ENCODE data around the gene HSPA1L.
"Not testable (repeated sequence)": the region's sequence is repeated elsewhere in the genome, so short reads cannot be mapped to it uniquely, and the experiment has no call there.

DNA sequence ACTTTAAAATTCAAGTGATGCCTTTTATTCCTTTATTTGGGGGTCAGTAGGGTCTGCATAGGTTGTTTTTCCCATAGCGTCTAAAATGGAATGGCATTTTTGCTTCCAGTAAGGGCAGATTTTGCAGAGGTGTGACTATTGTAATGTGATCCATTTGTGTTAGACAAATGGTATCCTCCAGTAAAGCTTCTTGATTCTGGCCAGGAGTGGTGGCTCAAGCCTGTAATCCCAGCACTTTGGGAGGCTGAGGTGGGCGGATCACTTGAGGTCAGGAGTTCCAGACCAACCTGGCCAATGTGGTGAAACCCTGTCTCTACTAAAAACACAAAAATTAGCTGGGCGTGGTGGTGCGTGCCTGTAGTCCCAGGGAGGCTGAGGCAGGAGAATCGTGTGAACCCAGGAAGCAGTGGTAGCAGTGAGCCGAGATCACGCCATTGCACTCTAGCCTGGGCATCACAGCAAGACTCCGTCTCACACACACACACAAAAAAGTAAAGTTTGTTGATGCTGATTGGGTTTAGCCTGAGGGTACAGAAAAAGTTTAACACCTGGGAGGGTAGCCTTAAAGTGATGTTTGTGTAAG, 2.9 kb upstream of the HSPA1L start:
- TF ChIP-seq, protein P1, sequence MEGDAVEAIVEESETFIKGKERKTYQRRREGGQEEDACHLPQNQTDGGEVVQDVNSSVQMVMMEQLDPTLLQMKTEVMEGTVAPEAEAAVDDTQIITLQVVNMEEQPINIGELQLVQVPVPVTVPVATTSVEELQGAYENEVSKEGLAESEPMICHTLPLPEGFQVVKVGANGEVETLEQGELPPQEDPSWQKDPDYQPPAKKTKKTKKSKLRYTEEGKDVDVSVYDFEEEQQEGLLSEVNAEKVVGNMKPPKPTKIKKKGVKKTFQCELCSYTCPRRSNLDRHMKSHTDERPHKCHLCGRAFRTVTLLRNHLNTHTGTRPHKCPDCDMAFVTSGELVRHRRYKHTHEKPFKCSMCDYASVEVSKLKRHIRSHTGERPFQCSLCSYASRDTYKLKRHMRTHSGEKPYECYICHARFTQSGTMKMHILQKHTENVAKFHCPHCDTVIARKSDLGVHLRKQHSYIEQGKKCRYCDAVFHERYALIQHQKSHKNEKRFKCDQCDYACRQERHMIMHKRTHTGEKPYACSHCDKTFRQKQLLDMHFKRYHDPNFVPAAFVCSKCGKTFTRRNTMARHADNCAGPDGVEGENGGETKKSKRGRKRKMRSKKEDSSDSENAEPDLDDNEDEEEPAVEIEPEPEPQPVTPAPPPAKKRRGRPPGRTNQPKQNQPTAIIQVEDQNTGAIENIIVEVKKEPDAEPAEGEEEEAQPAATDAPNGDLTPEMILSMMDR (IDR thresholded peaks at IDR 0.05; ENCODE audit: low read depth, low read length, missing input control), result not testable (repeated sequence)
- TF ChIP-seq, protein P2, sequence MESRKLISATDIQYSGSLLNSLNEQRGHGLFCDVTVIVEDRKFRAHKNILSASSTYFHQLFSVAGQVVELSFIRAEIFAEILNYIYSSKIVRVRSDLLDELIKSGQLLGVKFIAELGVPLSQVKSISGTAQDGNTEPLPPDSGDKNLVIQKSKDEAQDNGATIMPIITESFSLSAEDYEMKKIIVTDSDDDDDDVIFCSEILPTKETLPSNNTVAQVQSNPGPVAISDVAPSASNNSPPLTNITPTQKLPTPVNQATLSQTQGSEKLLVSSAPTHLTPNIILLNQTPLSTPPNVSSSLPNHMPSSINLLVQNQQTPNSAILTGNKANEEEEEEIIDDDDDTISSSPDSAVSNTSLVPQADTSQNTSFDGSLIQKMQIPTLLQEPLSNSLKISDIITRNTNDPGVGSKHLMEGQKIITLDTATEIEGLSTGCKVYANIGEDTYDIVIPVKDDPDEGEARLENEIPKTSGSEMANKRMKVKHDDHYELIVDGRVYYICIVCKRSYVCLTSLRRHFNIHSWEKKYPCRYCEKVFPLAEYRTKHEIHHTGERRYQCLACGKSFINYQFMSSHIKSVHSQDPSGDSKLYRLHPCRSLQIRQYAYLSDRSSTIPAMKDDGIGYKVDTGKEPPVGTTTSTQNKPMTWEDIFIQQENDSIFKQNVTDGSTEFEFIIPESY (IDR thresholded peaks at IDR 0.05), result not testable (repeated sequence)
- peak in 1 of 2 donors; percentile 36 for TF ChIP-seq RXRA (IDR thresholded peaks at IDR 0.05)
- TF ChIP-seq, protein P3, sequence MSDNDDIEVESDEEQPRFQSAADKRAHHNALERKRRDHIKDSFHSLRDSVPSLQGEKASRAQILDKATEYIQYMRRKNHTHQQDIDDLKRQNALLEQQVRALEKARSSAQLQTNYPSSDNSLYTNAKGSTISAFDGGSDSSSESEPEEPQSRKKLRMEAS (IDR thresholded peaks at IDR 0.05), result not testable (repeated sequence)
- not testable (repeated sequence) for TF ChIP-seq RAD21 (IDR thresholded peaks at IDR 0.05); FOXA1 (IDR thresholded peaks at IDR 0.05); GABPA (IDR thresholded peaks at IDR 0.05 in 1 of 2, conservative IDR thresholded peaks at IDR 0.05 in 1 of 2); EGR1 (IDR thresholded peaks at IDR 0.05; ENCODE audit: low read depth in 2 of 2); TAF1 (conservative IDR thresholded peaks at IDR 0.05); SP1 (IDR thresholded peaks at IDR 0.05)
- TF ChIP-seq, protein P4, sequence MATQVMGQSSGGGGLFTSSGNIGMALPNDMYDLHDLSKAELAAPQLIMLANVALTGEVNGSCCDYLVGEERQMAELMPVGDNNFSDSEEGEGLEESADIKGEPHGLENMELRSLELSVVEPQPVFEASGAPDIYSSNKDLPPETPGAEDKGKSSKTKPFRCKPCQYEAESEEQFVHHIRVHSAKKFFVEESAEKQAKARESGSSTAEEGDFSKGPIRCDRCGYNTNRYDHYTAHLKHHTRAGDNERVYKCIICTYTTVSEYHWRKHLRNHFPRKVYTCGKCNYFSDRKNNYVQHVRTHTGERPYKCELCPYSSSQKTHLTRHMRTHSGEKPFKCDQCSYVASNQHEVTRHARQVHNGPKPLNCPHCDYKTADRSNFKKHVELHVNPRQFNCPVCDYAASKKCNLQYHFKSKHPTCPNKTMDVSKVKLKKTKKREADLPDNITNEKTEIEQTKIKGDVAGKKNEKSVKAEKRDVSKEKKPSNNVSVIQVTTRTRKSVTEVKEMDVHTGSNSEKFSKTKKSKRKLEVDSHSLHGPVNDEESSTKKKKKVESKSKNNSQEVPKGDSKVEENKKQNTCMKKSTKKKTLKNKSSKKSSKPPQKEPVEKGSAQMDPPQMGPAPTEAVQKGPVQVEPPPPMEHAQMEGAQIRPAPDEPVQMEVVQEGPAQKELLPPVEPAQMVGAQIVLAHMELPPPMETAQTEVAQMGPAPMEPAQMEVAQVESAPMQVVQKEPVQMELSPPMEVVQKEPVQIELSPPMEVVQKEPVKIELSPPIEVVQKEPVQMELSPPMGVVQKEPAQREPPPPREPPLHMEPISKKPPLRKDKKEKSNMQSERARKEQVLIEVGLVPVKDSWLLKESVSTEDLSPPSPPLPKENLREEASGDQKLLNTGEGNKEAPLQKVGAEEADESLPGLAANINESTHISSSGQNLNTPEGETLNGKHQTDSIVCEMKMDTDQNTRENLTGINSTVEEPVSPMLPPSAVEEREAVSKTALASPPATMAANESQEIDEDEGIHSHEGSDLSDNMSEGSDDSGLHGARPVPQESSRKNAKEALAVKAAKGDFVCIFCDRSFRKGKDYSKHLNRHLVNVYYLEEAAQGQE (IDR thresholded peaks at IDR 0.05), result not testable (repeated sequence)
- TF ChIP-seq, protein P5, sequence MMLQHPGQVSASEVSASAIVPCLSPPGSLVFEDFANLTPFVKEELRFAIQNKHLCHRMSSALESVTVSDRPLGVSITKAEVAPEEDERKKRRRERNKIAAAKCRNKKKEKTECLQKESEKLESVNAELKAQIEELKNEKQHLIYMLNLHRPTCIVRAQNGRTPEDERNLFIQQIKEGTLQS (IDR thresholded peaks at IDR 0.05), result not testable (repeated sequence)
